WTC11 (cell line): ENCODE results near the gene CLTB.

Experiments
- CREB1 ChIP-seq: sonication (generic); formaldehyde crosslinking; IDR thresholded peaks from 2 replicates; pipeline ENCODE4 v1.8.0; 2023; ENCODE audit warnings: mild to moderate bottlenecking, missing genetic modification reagents
- CTCF ChIP-seq: fragments of 200-600 bp; IDR thresholded peaks from 2 replicates; pipeline ENCODE4 v1.8.0; 2022; ENCODE audit warnings: antibody characterized with exemption
- E2F4 ChIP-seq: sonication (generic); formaldehyde crosslinking; IDR thresholded peaks from 2 replicates; pipeline ENCODE4 v1.8.1; 2022; ENCODE audit warnings: low read depth, mild to moderate bottlenecking, moderate library complexity, missing genetic modification reagents, borderline replicate concordance
- FOXJ3 ChIP-seq: sonication (generic); formaldehyde crosslinking; IDR thresholded peaks from 2 replicates; pipeline ENCODE4 v1.9.0; 2021; ENCODE audit warnings: missing genetic modification reagents, mild to moderate bottlenecking, borderline replicate concordance
- JUN ChIP-seq: sonication (generic); formaldehyde crosslinking; IDR thresholded peaks from 2 replicates; pipeline ENCODE4 v1.8.0; 2023; ENCODE audit warnings: mild to moderate bottlenecking, missing genetic modification reagents
- MAX ChIP-seq: sonication (generic); formaldehyde crosslinking; IDR thresholded peaks from 2 replicates; pipeline ENCODE4 v1.8.0; 2022; ENCODE audit warnings: mild to moderate bottlenecking, missing genetic modification reagents
- NFYB ChIP-seq: sonication (generic); formaldehyde crosslinking; conservative IDR thresholded peaks from 2 replicates; pipeline ENCODE4 v1.8.0; 2022; ENCODE audit warnings: low read depth, missing genetic modification reagents
- OVOL2 ChIP-seq: fragments of 250-450 bp; sonication (Bioruptor Pico); IDR thresholded peaks from 2 replicates; pipeline ENCODE4 v1.9.0; 2021; ENCODE audit warnings: mild to moderate bottlenecking, borderline replicate concordance
- PRRX2 ChIP-seq: fragments of 250-450 bp; sonication (Bioruptor Pico); IDR thresholded peaks from 2 replicates; pipeline ENCODE4 v1.8.0; 2021; ENCODE audit warnings: mild to moderate bottlenecking
- SP1 ChIP-seq: sonication (generic); formaldehyde crosslinking; conservative IDR thresholded peaks from 2 replicates; pipeline ENCODE4 v1.8.1; 2022; ENCODE audit warnings: missing genetic modification reagents
- STAT6 ChIP-seq: sonication (generic); formaldehyde crosslinking; conservative IDR thresholded peaks from 2 replicates; pipeline ENCODE4 v1.8.1; 2023; ENCODE audit warnings: mild to moderate bottlenecking, low read depth, missing genetic modification reagents, moderate library complexity
- ZNF423 ChIP-seq: fragments of 250-450 bp; sonication (Bioruptor Pico); IDR thresholded peaks from 2 replicates; pipeline ENCODE4 v2.1.2; 2022; ENCODE audit warnings: mild to moderate bottlenecking, moderate library complexity
- ZSCAN18 ChIP-seq: fragments of 250-450 bp; sonication (Bioruptor Pico); IDR thresholded peaks from 2 replicates; pipeline ENCODE4 v2.1.2; 2022; ENCODE audit warnings: mild to moderate bottlenecking, moderate library complexity

GRCh38 chr5:176432707-176433106 is 16.4 kb upstream of the CLTB start:
- TF ChIP-seq ZNF423 (no peak), FOXJ3 (CRISPR knock-in tag) (no peak), JUN (CRISPR knock-in tag) (no peak), CTCF (no peak), PRRX2 (no peak), STAT6 (CRISPR knock-in tag) (no peak), E2F4 (CRISPR knock-in tag) (no peak), MAX (CRISPR knock-in tag) (no peak), OVOL2 (CRISPR knock-in tag) (no peak), ZSCAN18 (CRISPR knock-in tag) (no peak), CREB1 (no peak), SP1 (no peak), NFYB (no peak)
